Measurements from ENCODE around the gene MTCL1.

Gene MTCL1

DNA sequence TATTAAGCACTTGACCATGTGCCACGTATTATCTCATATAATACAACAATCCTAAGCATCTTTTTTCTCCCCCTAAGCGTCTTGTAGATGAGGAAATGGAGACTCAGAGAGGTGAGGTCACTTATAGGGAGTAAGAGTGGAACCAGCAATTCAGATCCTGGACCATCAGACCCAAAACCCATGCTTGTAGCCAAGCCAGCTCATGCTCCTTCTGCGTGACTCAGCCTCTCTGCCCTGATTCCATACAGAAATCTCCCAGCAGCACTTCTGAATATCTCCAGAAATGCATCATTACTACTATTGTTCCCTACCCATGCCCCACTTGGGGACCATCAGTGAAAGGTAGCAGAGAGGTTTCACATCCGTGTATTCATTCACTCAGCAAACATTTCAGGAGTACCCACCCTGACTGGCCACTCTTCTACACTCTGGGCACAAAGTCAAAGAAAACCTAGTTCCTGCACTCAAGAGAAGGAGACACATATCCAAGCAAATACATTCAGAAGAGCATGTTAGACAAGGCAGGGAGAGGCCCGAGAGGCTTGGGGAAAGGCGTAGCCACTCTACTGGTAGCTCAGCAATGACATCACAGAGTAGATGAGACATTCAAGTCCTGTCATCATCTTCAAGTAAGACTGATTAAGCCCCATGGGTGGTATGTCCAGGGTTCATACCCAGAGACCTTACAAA, 141.9 kb downstream of the MTCL1 start:
- ATAC-seq (ENCODE audit: insufficient read depth, low read depth) (no peak), DNase-seq (no peak)
- Histone ChIP-seq H3K4me3 (ENCODE audit: low read depth in 1 of 2, low read length in 2 of 2) (no peak overlapping the region), H3K27ac (ENCODE audit: low read length) (no peak overlapping the region), H3K27me3 (ENCODE audit: insufficient read depth, low read length, poor library complexity) (no peaks in the 10 kb centered on the region), H3K9me3 (ENCODE audit: insufficient read depth, low read length, severe bottlenecking) (no peaks in the 10 kb centered on the region), H4K20me1 (ENCODE audit: insufficient read depth, low read length) (no peaks in the 10 kb centered on the region), H3K79me2 (ENCODE audit: insufficient read depth, low read length) (no peaks in the 10 kb centered on the region), H3K4me2 (ENCODE audit: insufficient read depth, low read length) (no peak overlapping the region), H2AFZ (ENCODE audit: low read depth, low read length) (no peak overlapping the region), H3K9ac (ENCODE audit: low read depth, low read length) (no peak overlapping the region), H3K36me3 (ENCODE audit: insufficient read depth, low read length) (no peaks in the 10 kb centered on the region), H3K4me1 (ENCODE audit: insufficient read depth, low read length) (no peaks in the 10 kb centered on the region)
- TF ChIP-seq, protein P1, sequence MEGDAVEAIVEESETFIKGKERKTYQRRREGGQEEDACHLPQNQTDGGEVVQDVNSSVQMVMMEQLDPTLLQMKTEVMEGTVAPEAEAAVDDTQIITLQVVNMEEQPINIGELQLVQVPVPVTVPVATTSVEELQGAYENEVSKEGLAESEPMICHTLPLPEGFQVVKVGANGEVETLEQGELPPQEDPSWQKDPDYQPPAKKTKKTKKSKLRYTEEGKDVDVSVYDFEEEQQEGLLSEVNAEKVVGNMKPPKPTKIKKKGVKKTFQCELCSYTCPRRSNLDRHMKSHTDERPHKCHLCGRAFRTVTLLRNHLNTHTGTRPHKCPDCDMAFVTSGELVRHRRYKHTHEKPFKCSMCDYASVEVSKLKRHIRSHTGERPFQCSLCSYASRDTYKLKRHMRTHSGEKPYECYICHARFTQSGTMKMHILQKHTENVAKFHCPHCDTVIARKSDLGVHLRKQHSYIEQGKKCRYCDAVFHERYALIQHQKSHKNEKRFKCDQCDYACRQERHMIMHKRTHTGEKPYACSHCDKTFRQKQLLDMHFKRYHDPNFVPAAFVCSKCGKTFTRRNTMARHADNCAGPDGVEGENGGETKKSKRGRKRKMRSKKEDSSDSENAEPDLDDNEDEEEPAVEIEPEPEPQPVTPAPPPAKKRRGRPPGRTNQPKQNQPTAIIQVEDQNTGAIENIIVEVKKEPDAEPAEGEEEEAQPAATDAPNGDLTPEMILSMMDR (IDR thresholded peaks at IDR 0.05; ENCODE audit: borderline replicate concordance, extremely low read depth, low read length, poor library complexity, severe bottlenecking), result no peak
- no peak for TF ChIP-seq EZH2 (IDR thresholded peaks at IDR 0.05; ENCODE audit: borderline replicate concordance, low read depth, low read length, severe bottlenecking)

- Histone ChIP-seq H3K4me3 (ENCODE audit: low read depth in 1 of 2, low read length in 2 of 2) (no peak overlapping the region), H4K20me1 (ENCODE audit: insufficient read depth, low read length) (no peaks in the 10 kb centered on the region), H3K4me2 (ENCODE audit: insufficient read depth, low read length) (no peak overlapping the region), H2AFZ (ENCODE audit: low read depth, low read length) (no peak overlapping the region), H3K36me3 (ENCODE audit: insufficient read depth, low read length) (no peaks in the 10 kb centered on the region), H3K9me3 (ENCODE audit: insufficient read depth, low read length, severe bottlenecking) (no peaks in the 10 kb centered on the region), H3K79me2 (ENCODE audit: insufficient read depth, low read length) (no peaks in the 10 kb centered on the region), H3K27ac (ENCODE audit: low read length) (no peak overlapping the region), H3K4me1 (ENCODE audit: insufficient read depth, low read length) (no peaks in the 10 kb centered on the region), H3K9ac (ENCODE audit: low read depth, low read length) (no peak overlapping the region), H3K27me3 (ENCODE audit: insufficient read depth, low read length, poor library complexity) (no peaks in the 10 kb centered on the region)
- DNase-seq, result no peak
- no peak for TF ChIP-seq EZH2 (IDR thresholded peaks at IDR 0.05; ENCODE audit: borderline replicate concordance, low read depth, low read length, severe bottlenecking)
- TF ChIP-seq, protein P1 (IDR thresholded peaks at IDR 0.05; ENCODE audit: borderline replicate concordance, extremely low read depth, low read length, poor library complexity, severe bottlenecking), result no peak
- no peak for ATAC-seq (ENCODE audit: insufficient read depth, low read depth)
Measured at GRCh38 chr18:8847900-8848299, 142.5 kb downstream of the MTCL1 start.

DNA sequence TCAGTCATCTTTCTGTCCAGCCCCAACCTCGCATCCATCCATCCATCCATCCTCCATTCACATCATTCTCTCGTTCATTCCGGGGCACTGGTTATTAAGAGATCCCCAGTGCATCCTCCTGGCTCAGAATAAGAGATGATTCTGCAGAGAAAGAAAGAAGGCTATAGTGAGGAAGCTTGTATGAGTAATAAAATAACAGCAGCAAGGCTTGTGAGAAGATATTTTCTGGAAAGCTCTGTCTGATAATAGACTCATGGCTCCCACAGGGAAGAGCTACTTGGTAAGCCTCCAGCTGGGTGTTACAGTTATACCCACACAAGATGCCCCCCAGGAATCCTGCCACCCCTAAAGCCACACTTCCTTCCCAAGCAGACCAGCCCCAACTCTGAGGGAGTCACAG, 143.2 kb downstream of the MTCL1 start:
- no peaks in the 10 kb centered on the region for H3K27me3 ChIP-seq (ENCODE audit: insufficient read depth, low read length, poor library complexity)
- H2AFZ ChIP-seq (ENCODE audit: low read depth, low read length), result no peak overlapping the region
- no peaks in the 10 kb centered on the region for H3K4me1 ChIP-seq (ENCODE audit: insufficient read depth, low read length)
- H3K9ac ChIP-seq (ENCODE audit: low read depth, low read length), result no peak overlapping the region
- H3K27ac ChIP-seq (ENCODE audit: low read length), result no peak overlapping the region
- no peaks in the 10 kb centered on the region for H3K9me3 ChIP-seq (ENCODE audit: insufficient read depth, low read length, severe bottlenecking)
- TF ChIP-seq, protein P1 (IDR thresholded peaks at IDR 0.05; ENCODE audit: borderline replicate concordance, extremely low read depth, low read length, poor library complexity, severe bottlenecking), result no peak
- TF ChIP-seq EZH2 (IDR thresholded peaks at IDR 0.05; ENCODE audit: borderline replicate concordance, low read depth, low read length, severe bottlenecking), result no peak
- DNase-seq, result no peak
- no peaks in the 10 kb centered on the region for H4K20me1 ChIP-seq (ENCODE audit: insufficient read depth, low read length)
- no peaks in the 10 kb centered on the region for H3K79me2 ChIP-seq (ENCODE audit: insufficient read depth, low read length)
- ATAC-seq (ENCODE audit: insufficient read depth, low read depth), result no peak
- H3K4me3 ChIP-seq (ENCODE audit: low read depth in 1 of 2, low read length in 2 of 2), result no peak overlapping the region
- H3K36me3 ChIP-seq (ENCODE audit: insufficient read depth, low read length), result no peaks in the 10 kb centered on the region
- H3K4me2 ChIP-seq (ENCODE audit: insufficient read depth, low read length), result no peak overlapping the region
